Panc1 (cell line): Measurements from ENCODE around the gene KLF14. TPM values are rescaled to one million over a fixed set of nuclear protein-coding genes. Genes with fewer than 3 reads are reported as not detected.
A peak's percentile ranks its signal among the peaks of the same experiment; 100 is the strongest.

Experiments used
- ATAC-seq: fragments of 200-7000 bp; cut with Tn5 transposase; 2 replicates; pipeline ENCODE4 v1.9.1; 2020; ENCODE audit warnings: mild to moderate bottlenecking, moderate library complexity
- Bru-seq: library from RNA; stranded (reverse); fragments of 400-500 nt; gene quantifications from one replicate; lab custom pipeline; 2021; lab: Mats Ljungman, UMichigan
- BruChase-seq, 2 experiments: library from RNA; stranded (reverse); fragments of 400-500 nt; gene quantifications; one replicate each; lab custom pipeline; 2021; lab: Mats Ljungman, UMichigan
- BruUV-seq: library from RNA; stranded (reverse); fragments of 400-500 nt; replicated peaks from 2 replicates; lab custom pipeline; 2021; lab: Mats Ljungman, UMichigan
- CTCF ChIA-PET: fragments of 300-600 bp; sonication (Branson Sonifier 250); formaldehyde crosslinking; loops from one replicate; lab custom pipeline; 2022; ENCODE audit warnings: antibody characterized with exemption; lab: Charles Lee
- POLR2A ChIA-PET: fragments of 300-600 bp; sonication (Branson Sonifier 250); formaldehyde crosslinking; loops from one replicate; lab custom pipeline; 2022; ENCODE audit warnings: antibody characterized with exemption; lab: Charles Lee
- DNase-seq: peaks from one replicate; pipeline ENCODE4 v3.0.0-alpha.2; 2010; ENCODE audit warnings: low read depth, low spot score
- H3K27ac ChIP-seq: 2 replicates; pipeline ENCODE4 v1.5.1; 2011; ENCODE audit warnings: mild to moderate bottlenecking, low read length, inconsistent platforms
- H3K27me3 ChIP-seq: fragments of 200-500 bp; sonication (Bioruptor generic); 2 replicates; pipeline ENCODE4 v1.6.0; 2014; ENCODE audit warnings: low read length, inconsistent platforms; ENCODE audit not compliant: control insufficient read depth, insufficient read depth
- H3K36me3 ChIP-seq: fragments of 200-500 bp; sonication (Bioruptor generic); 2 replicates; pipeline ENCODE4 v1.5.1; 2014; ENCODE audit warnings: inconsistent platforms, mild to moderate bottlenecking, low read length, moderate library complexity; ENCODE audit not compliant: control insufficient read depth, insufficient read depth
- H3K4me1 ChIP-seq: 2 replicates; pipeline ENCODE4 v1.5.1; 2011; ENCODE audit warnings: inconsistent platforms, mild to moderate bottlenecking, low read length, moderate library complexity; ENCODE audit not compliant: control insufficient read depth, insufficient read depth
- H3K4me3 ChIP-seq, 2 experiments: 2 replicates each; pipeline ENCODE4 v1.5.1; 2011 to 2012; ENCODE audit warnings: low read depth in 2 of 2, low read length in 2 of 2, mild to moderate bottlenecking in 2 of 2, inconsistent platforms in 1 of 2, moderate library complexity in 1 of 2
- H3K9me3 ChIP-seq: fragments of 200-500 bp; sonication (Bioruptor generic); 2 replicates; pipeline ENCODE4 v1.5.1; 2014; ENCODE audit warnings: low read depth, mild to moderate bottlenecking, inconsistent platforms, low read length, moderate library complexity; ENCODE audit not compliant: control insufficient read depth, insufficient read depth
- POLR2AphosphoS5 ChIP-seq: IDR thresholded peaks from 2 replicates; pipeline ENCODE4 v1.6.1; 2012; ENCODE audit warnings: mild to moderate bottlenecking, low read depth, low read length, moderate library complexity
- SIN3A ChIP-seq: IDR thresholded peaks from 2 replicates; pipeline ENCODE4 v1.6.1; 2012; ENCODE audit warnings: low read depth, mild to moderate bottlenecking, low read length, moderate library complexity, borderline replicate concordance; ENCODE audit not compliant: insufficient read depth
- TCF7L2 ChIP-seq: IDR thresholded peaks from 2 replicates; pipeline ENCODE4 v1.6.1; 2011; ENCODE audit warnings: mild to moderate bottlenecking, low read depth, low read length, inconsistent platforms
- in situ Hi-C: cut with HindIII; loops from 2 replicates; pipeline ENCODE4 v1.10.0; 2016; ENCODE audit warnings: low sequenced_read_pairs, low pct_unique_long_range_greater_than_20kb
- intact Hi-C: fragments of 100-400 bp; cut with micrococcal nuclease; formaldehyde crosslinking; loops from one replicate; pipeline ENCODE4 v1.10.0; 2022; ENCODE audit not compliant: unreplicated experiment
- long read RNA-seq: library from polyadenylated mRNA; unstranded; transcript quantifications from one replicate; pipeline ENCODE4 v2.0.0, GENCODE V29; 2021; ENCODE audit not compliant: unreplicated experiment
- polyA plus RNA-seq: library from polyadenylated mRNA; unstranded; fragments of >200 nt; gene quantifications from one replicate; pipeline ENCODE4 v1.2.1, GENCODE V29; 2012; ENCODE audit warnings: missing spikeins; ENCODE audit not compliant: insufficient read length
- total RNA-seq: library from RNA; stranded (reverse); gene quantifications from one replicate; pipeline ENCODE4 v1.2.1, GENCODE V29; 2021; ENCODE audit not compliant: unreplicated experiment
- TF ChIP-seq, protein P1 (sequence below): fragments of 450-650 bp; IDR thresholded peaks from 2 replicates; pipeline ENCODE4 v1.5.1; 2017; ENCODE audit warnings: mild to moderate bottlenecking
- TF ChIP-seq, protein P2 (sequence below), 2 experiments: IDR thresholded peaks; 2 replicates each; pipeline ENCODE4 v1.6.1; 2011 to 2012; ENCODE audit warnings: low read depth in 2 of 2, control low read depth in 1 of 2, low read length in 1 of 2, mild to moderate bottlenecking in 1 of 2, moderate library complexity in 1 of 2; ENCODE audit not compliant: insufficient read depth in 1 of 2

The KLF14 gene
- total RNA-seq (0.39 TPM), Bru-seq, nascent RNA (percentile 23 among the genes with signal in this experiment), BruChase-seq, experiment 1, labeled RNA remaining after a 2-hour chase (percentile 24 among the genes with signal in this experiment), BruChase-seq, experiment 2, labeled RNA remaining after a 6-hour chase (not detected)
- 0.27 TPM for polyA plus RNA-seq
- long read RNA-seq, partial matches to known transcripts = 0 of 3 reads
- long read RNA-seq, other reads (novel, unspliced or antisense) = 0 of 3 reads

DNA sequence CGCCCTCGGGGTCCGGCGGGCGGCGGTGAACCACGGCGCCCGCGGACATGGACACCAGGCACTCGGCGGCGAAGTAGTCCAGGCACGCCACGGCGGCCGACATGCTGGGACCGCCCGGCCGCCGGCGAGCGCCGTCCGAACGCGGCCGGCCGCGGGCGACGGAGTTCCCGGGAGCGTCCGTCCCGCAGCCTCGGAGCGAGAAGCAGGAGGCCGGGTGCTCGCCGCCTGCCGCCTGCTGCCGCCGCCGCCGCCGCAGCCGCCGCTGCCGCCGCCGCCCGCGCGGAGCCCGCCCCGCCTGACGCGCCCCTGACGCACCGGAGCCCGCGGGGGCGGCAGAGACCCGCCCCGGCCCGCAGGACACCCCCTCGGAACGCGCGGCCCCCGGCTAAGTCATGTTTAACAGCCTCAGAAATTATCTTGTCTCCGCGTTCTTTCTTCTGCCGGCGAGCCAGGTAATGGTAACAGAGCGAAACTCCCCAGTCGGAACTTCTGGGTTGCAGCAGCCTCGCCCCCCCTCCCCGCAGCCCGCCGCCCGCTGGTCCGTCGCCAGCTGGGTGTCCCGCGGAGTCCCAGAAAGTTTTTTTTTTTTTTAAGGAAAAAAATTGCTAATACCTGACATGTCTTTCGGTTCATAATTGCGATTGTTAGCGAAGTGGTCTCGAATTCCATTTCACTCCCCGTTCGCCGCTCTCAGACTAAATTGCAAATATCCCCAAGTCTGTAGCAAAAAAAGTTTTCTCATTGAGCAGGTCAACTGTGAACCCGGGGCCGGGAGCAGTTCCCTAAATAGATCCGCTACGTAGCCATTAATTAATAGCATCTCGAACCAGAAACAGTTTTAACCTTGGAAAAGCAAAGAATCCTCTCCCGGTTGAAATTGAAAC is at the start of gene KLF14:
TSS of gene KLF14 (minus strand) at position 277 of the 884 bp plus-strand sequence. CDS start at position 103, 174 bp downstream.
- Histone ChIP-seq H3K9me3 (no peaks in the 10 kb centered on the region), H3K4me1 (peaks cover 3% of the 10 kb centered on the region; the same call in 1 of the 2 replicates), H3K4me3 (peak within 1 kb of the TSS; percentile 56 to 63), H3K27ac (no peak within 1 kb of the TSS), H3K27me3 (peaks cover 41% of the 10 kb centered on the region), H3K36me3 (no peaks in the 10 kb centered on the region)
- intact Hi-C loops (loop anchor here (10.0 kb wide), 1 partner anchor 101 kb away; no protein-coding TSS in a partner anchor), in situ Hi-C loops (no loop called here)
- ATAC-seq (peak; percentile 85), DNase-seq (no peak)
- CTCF ChIA-PET = interaction anchor here (0.7 to 1.0 kb wide), 2 partner anchors 22 to 24 kb away, joined by 4 to 6 read pairs; no protein-coding TSS in a partner anchor
- no TSS peak for BruUV-seq
- POLR2A ChIA-PET = no interaction called here
- no peak for TF ChIP-seq POLR2AphosphoS5
- no peak for TF ChIP-seq TCF7L2
- TF ChIP-seq, protein P1, sequence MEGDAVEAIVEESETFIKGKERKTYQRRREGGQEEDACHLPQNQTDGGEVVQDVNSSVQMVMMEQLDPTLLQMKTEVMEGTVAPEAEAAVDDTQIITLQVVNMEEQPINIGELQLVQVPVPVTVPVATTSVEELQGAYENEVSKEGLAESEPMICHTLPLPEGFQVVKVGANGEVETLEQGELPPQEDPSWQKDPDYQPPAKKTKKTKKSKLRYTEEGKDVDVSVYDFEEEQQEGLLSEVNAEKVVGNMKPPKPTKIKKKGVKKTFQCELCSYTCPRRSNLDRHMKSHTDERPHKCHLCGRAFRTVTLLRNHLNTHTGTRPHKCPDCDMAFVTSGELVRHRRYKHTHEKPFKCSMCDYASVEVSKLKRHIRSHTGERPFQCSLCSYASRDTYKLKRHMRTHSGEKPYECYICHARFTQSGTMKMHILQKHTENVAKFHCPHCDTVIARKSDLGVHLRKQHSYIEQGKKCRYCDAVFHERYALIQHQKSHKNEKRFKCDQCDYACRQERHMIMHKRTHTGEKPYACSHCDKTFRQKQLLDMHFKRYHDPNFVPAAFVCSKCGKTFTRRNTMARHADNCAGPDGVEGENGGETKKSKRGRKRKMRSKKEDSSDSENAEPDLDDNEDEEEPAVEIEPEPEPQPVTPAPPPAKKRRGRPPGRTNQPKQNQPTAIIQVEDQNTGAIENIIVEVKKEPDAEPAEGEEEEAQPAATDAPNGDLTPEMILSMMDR = peak; percentile 42

DNA sequence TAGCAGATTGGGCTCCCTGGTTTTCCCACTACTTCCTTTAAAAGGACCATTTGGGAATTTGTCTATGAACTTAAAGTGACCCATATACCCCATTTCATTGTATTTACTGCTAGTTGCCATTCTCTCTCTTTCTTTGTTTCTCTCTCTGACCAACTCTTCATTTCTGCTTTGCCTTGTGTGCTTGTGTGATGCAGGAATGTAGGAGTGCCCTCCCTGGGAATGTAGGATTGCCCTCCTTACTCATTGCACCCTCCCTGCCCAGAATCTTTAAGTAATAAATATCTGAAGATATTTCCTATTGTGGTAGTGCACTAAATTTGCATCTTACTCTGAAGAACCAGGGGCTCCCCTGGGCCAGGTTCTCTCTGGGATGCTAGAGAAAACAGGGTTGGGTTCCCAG is 47.3 kb upstream of the KLF14 start:
- in situ Hi-C loops (no loop called here), intact Hi-C loops (no loop called here)
- no peaks in the 10 kb centered on the region for H3K4me1 ChIP-seq
- H3K9me3 ChIP-seq = no peaks in the 10 kb centered on the region
- no peaks in the 10 kb centered on the region for H3K36me3 ChIP-seq
- no peak overlapping the region for H3K27ac ChIP-seq
- no TSS peak for BruUV-seq
- DNase-seq (no peak), ATAC-seq (no peak)
- no peaks in the 10 kb centered on the region for H3K27me3 ChIP-seq
- ChIA-PET CTCF (interaction anchor here (0.5 kb wide), 1 partner anchor 10 kb away, joined by 4 read pairs; no protein-coding TSS in a partner anchor), POLR2A (no interaction called here)
- TF ChIP-seq, protein P1 = no peak
- TF ChIP-seq SIN3A (no peak), TCF7L2 (no peak), POLR2AphosphoS5 (no peak)
- TF ChIP-seq, protein P2, sequence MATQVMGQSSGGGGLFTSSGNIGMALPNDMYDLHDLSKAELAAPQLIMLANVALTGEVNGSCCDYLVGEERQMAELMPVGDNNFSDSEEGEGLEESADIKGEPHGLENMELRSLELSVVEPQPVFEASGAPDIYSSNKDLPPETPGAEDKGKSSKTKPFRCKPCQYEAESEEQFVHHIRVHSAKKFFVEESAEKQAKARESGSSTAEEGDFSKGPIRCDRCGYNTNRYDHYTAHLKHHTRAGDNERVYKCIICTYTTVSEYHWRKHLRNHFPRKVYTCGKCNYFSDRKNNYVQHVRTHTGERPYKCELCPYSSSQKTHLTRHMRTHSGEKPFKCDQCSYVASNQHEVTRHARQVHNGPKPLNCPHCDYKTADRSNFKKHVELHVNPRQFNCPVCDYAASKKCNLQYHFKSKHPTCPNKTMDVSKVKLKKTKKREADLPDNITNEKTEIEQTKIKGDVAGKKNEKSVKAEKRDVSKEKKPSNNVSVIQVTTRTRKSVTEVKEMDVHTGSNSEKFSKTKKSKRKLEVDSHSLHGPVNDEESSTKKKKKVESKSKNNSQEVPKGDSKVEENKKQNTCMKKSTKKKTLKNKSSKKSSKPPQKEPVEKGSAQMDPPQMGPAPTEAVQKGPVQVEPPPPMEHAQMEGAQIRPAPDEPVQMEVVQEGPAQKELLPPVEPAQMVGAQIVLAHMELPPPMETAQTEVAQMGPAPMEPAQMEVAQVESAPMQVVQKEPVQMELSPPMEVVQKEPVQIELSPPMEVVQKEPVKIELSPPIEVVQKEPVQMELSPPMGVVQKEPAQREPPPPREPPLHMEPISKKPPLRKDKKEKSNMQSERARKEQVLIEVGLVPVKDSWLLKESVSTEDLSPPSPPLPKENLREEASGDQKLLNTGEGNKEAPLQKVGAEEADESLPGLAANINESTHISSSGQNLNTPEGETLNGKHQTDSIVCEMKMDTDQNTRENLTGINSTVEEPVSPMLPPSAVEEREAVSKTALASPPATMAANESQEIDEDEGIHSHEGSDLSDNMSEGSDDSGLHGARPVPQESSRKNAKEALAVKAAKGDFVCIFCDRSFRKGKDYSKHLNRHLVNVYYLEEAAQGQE (IDR thresholded peaks at IDR 0.05; ENCODE audit: insufficient read depth in 1 of 2, low read depth in 2 of 2, low read length in 1 of 2) = no peak
- no peak overlapping the region for H3K4me3 ChIP-seq
